B cell (primary cell): ENCODE results near the gene DAZAP1. TPM values are rescaled to one million over a fixed set of nuclear protein-coding genes. Genes with fewer than 3 reads are reported as not detected.
A peak's percentile ranks its signal among the peaks of the same experiment; 100 is the strongest.

ENCODE experiments used
- ATAC-seq: fragments of 200-7000 bp; cut with Tn5 transposase; one replicate; pipeline ENCODE4 v1.10.0; 2021; ENCODE audit warnings: low read depth, mild to moderate bottlenecking, moderate number of reproducible peaks, moderate library complexity
- CTCF ChIA-PET: fragments of 350-600 bp; sonication (Branson Sonifier 250); formaldehyde crosslinking; loops from one replicate; lab custom pipeline; 2021; ENCODE audit warnings: antibody characterized with exemption, inconsistent platforms; lab: Charles Lee
- POLR2A ChIA-PET: fragments of 350-600 bp; sonication (Branson Sonifier 250); formaldehyde crosslinking; loops from one replicate; lab custom pipeline; 2021; ENCODE audit warnings: antibody characterized with exemption; lab: Charles Lee
- DNase-seq: peaks from one replicate; pipeline ENCODE4 v3.0.0; 2013
- H2AFZ ChIP-seq: 2 replicates; pipeline ENCODE4 v1.6.1; 2012; ENCODE audit warnings: mild to moderate bottlenecking, low read depth, low read length; ENCODE audit not compliant: insufficient read depth, poor library complexity, severe bottlenecking
- H3K27ac ChIP-seq, 2 donors: 1 replicate in 1 of 2; 2 replicates in 1 of 2; pipeline ENCODE4 v1.5.1; 2012 to 2013; ENCODE audit warnings: low read length in 2 of 2, mild to moderate bottlenecking in 2 of 2, moderate library complexity in 1 of 2
- H3K27me3 ChIP-seq, 4 experiments: fragments of 200-600 bp in 1 of 4; sonication (generic) in 1 of 4; replicated peaks in 1 of 4; 1 replicate in 2 of 4; 2 replicates in 2 of 4; pipeline versions ENCODE4 v1.6.1 to v1.7.0; 2013 to 2016; ENCODE audit warnings: low read length in 3 of 4, mild to moderate bottlenecking in 2 of 4, mixed read lengths in 1 of 4, moderate library complexity in 1 of 4; ENCODE audit not compliant: insufficient read depth in 4 of 4, control insufficient read depth in 3 of 4; ENCODE audit errors: control extremely low read depth in 1 of 4
- H3K36me3 ChIP-seq, 2 experiments: replicated peaks in 1 of 2; 1 replicate in 1 of 2; 2 replicates in 1 of 2; pipeline versions ENCODE4 v1.6.1 to v1.7.1; 2013; ENCODE audit warnings: low read length in 1 of 2; ENCODE audit not compliant: insufficient read depth in 2 of 2, control insufficient read depth in 1 of 2; ENCODE audit errors: control extremely low read depth in 1 of 2, extremely low read depth in 1 of 2
- H3K4me1 ChIP-seq, 2 donors: fragments of 200-600 bp in 1 of 2; sonication (generic) in 1 of 2; 1 replicate in 1 of 2; 2 replicates in 1 of 2; pipeline versions ENCODE4 v1.5.1 to v1.6.1; 2013 to 2017; ENCODE audit warnings: low read length in 2 of 2; ENCODE audit not compliant: control insufficient read depth in 2 of 2, insufficient read depth in 2 of 2
- H3K4me2 ChIP-seq: replicated peaks from 2 replicates; pipeline ENCODE3; 2012; ENCODE audit warnings: mild to moderate bottlenecking, low read depth, low read length; ENCODE audit not compliant: poor library complexity, severe bottlenecking
- H3K4me3 ChIP-seq, 5 experiments: fragments of 200-600 bp in 1 of 5; sonication (generic) in 1 of 5; 1 replicate in 3 of 5; 2 replicates in 2 of 5; pipeline versions ENCODE4 v1.5.1 to v1.7.0; 2011 to 2016; ENCODE audit warnings: low read length in 4 of 5, mild to moderate bottlenecking in 4 of 5, low read depth in 2 of 5, control low read depth in 1 of 5, moderate library complexity in 1 of 5; ENCODE audit not compliant: insufficient read depth in 1 of 5; ENCODE audit errors: control extremely low read depth in 1 of 5, extremely low read depth in 1 of 5
- H3K79me2 ChIP-seq: fragments of 200-600 bp; sonication (generic); one replicate; pipeline ENCODE4 v1.6.0; 2016; ENCODE audit warnings: low read length; ENCODE audit not compliant: control insufficient read depth, insufficient read depth
- H3K9ac ChIP-seq: fragments of 200-600 bp; sonication (generic); 2 replicates; pipeline ENCODE4 v1.6.1; 2017; ENCODE audit warnings: mild to moderate bottlenecking, low read length, moderate library complexity
- H3K9me3 ChIP-seq, 3 donors: one replicate each; pipeline versions ENCODE4 v1.6.1 to v1.7.1; 2013; ENCODE audit warnings: low read length in 2 of 3; ENCODE audit not compliant: control insufficient read depth in 2 of 3, insufficient read depth in 1 of 3; ENCODE audit errors: control extremely low read depth in 1 of 3
- H4K20me1 ChIP-seq: 2 replicates; pipeline ENCODE4 v1.6.0; 2012; ENCODE audit warnings: mild to moderate bottlenecking, low read length; ENCODE audit not compliant: insufficient read depth, control insufficient read depth, poor library complexity, severe bottlenecking
- H3K27ac Mint-ChIP-seq: one replicate; pipeline ENCODE4 v1.8.0; 2021; ENCODE audit warnings: mixed read lengths
- H3K27me3 Mint-ChIP-seq: one replicate; pipeline ENCODE4 v1.8.0; 2021; ENCODE audit warnings: mixed read lengths
- H3K4me1 Mint-ChIP-seq: one replicate; pipeline ENCODE4 v1.8.0; 2021; ENCODE audit warnings: mixed read lengths
- H3K4me3 Mint-ChIP-seq: one replicate; pipeline ENCODE4 v1.8.0; 2021; ENCODE audit warnings: mixed read lengths
- H3K9me3 Mint-ChIP-seq: one replicate; pipeline ENCODE4 v1.8.0; 2022; ENCODE audit warnings: mixed read lengths; ENCODE audit not compliant: insufficient read depth
- EZH2 ChIP-seq: IDR thresholded peaks from 2 replicates; pipeline ENCODE4 v1.6.1; 2012; ENCODE audit warnings: borderline replicate concordance, low read depth, mild to moderate bottlenecking, moderate library complexity, low read length; ENCODE audit not compliant: insufficient read depth, poor library complexity, severe bottlenecking
- WGBS: methylation state at CpG from one replicate; pipeline ENCODE4 v1.1.5; 2013; ENCODE audit warnings: missing lambda C conversion rate; ENCODE audit not compliant: insufficient coverage; 5-methylcytosine and 5-hydroxymethylcytosine counted together
- intact Hi-C: fragments of 100-400 bp; cut with micrococcal nuclease; formaldehyde crosslinking; loops from one replicate; pipeline ENCODE4 v1.10.0; 2022
- polyA plus RNA-seq: library from polyadenylated mRNA; depleted of rRNA; stranded (reverse); fragments of >200 nt; gene quantifications from 2 replicates; pipeline ENCODE4 v1.2.3, GENCODE V29; 2012
- total RNA-seq, 2 donors: library from RNA; stranded (reverse); fragments of 120-200 nt in 1 of 2; gene quantifications; 1 replicate in 1 of 2; 2 replicates in 1 of 2; pipeline versions ENCODE4 v1.2.3 to v1.2.4, GENCODE V29; 2013 to 2022
- TF ChIP-seq, protein P1 (sequence below): fragments of 200-600 bp; IDR thresholded peaks from one replicate; pipeline ENCODE4 v1.8.0; 2022; ENCODE audit warnings: antibody characterized with exemption, mild to moderate bottlenecking

DAZAP1 gene
- total and polyA plus RNA-seq, 2 donors (not counting 1 experiment from before 2014, with no cell fraction given): 54.8 to 125 TPM

DNA sequence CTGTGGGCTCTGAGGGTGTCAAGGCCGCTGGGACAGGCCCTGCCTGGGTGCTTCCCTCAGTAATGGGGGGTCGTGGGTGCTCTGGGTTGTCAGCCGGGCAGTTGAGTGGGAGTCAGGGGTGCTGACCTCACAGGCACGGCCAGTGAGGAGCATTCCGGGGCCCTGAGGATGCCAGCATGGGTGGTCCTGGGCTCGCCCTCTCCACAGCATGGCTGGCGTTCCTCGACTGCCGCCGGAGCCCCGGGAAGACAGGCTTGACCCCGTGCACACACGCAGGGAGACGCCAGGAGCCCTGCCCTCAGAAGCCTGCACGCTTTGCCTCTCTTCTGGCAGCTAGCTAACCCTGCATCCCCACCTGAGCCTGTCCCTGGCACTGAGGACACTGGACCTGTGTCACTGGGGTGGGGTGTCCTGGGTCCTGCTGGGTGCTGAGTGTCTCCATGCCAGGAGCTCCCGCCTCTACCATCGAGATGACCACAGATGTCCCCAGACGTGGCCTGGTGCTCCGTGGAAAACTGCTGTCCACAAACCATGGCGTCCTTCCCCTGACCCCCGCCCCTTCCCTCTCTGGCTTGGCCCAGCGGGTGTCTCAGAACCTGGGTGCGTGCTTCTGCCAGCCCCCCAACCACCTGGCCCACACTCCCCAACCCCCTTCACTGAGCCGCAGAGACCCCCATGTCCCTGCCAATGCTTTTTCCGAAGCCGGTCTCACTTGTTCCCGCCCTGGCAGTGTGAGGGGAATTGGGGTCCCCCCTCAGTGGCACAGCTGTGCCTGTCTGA is 28.1 kb upstream of the DAZAP1 start:
- Histone ChIP-seq H3K9ac (no peak overlapping the region), H3K27ac (no peak overlapping the region), H3K79me2 (no peaks in the 10 kb centered on the region), H3K36me3 (peaks cover 0 to 3% of the 10 kb centered on the region in 2 experiments), H2AFZ (no peak overlapping the region), H3K9me3 (no peaks in the 10 kb centered on the region), H3K4me2 (no peak overlapping the region), H4K20me1 (no peaks in the 10 kb centered on the region), H3K27me3 (no peaks in the 10 kb centered on the region), H3K4me1 (peaks cover 5 to 8% of the 10 kb centered on the region in 2 donors), H3K4me3 (no peak overlapping the region)
- ChIA-PET CTCF (no interaction called here), POLR2A (interaction anchor here (0.8 kb wide), 1 partner anchor 99 kb away, joined by 3 read pairs; no protein-coding TSS in a partner anchor)
- H3K27me3 Mint-ChIP-seq: peaks cover 3% of the 10 kb centered on the region
- H3K9me3 Mint-ChIP-seq: no peaks in the 10 kb centered on the region
- no peak for ATAC-seq
- intact Hi-C loops: no loop called here
- WGBS: 94% methylated on average over 24 of the region's 27 CpGs
- H3K4me1 Mint-ChIP-seq: peaks cover 7% of the 10 kb centered on the region
- DNase-seq: no peak
- TF ChIP-seq EZH2: no peak
- TF ChIP-seq, protein P1, sequence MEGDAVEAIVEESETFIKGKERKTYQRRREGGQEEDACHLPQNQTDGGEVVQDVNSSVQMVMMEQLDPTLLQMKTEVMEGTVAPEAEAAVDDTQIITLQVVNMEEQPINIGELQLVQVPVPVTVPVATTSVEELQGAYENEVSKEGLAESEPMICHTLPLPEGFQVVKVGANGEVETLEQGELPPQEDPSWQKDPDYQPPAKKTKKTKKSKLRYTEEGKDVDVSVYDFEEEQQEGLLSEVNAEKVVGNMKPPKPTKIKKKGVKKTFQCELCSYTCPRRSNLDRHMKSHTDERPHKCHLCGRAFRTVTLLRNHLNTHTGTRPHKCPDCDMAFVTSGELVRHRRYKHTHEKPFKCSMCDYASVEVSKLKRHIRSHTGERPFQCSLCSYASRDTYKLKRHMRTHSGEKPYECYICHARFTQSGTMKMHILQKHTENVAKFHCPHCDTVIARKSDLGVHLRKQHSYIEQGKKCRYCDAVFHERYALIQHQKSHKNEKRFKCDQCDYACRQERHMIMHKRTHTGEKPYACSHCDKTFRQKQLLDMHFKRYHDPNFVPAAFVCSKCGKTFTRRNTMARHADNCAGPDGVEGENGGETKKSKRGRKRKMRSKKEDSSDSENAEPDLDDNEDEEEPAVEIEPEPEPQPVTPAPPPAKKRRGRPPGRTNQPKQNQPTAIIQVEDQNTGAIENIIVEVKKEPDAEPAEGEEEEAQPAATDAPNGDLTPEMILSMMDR: no peak
- H3K27ac Mint-ChIP-seq: peak overlapping the region; percentile 20
- no peak overlapping the region for H3K4me3 Mint-ChIP-seq

DNA sequence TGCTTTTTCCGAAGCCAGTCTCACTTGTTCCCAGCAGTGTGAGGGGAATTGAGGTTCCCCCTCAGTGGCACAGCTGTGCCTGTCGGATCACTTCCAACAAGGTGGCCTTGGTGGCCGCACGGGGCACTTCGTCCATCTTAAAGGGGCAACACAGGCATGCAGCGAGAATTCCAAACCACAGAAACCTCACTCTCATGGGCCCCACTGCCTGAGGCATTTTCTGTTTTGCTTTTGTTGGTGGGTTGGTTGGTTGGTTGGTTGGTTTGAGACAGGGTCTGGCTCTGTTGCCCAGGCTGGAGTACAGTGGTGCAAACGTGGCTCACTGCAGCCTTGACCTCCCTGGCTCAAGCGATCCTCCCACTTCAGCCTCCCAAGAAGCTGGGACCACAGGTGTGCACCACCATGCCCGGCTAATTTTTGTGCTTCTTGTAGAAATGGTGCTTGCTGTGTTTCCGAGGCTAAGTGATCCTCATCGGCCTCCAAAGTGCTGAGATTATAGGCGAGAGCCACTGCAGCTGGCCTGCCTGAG is 27.4 kb upstream of the DAZAP1 start:
- TF ChIP-seq, protein P1: no peak
- no peak for TF ChIP-seq EZH2
- Histone ChIP-seq H3K27ac (no peak overlapping the region), H3K27me3 (no peaks in the 10 kb centered on the region), H3K4me1 (peaks cover 11 to 15% of the 10 kb centered on the region in 2 donors), H4K20me1 (no peaks in the 10 kb centered on the region), H3K79me2 (no peaks in the 10 kb centered on the region), H3K36me3 (peaks cover 0 to 3% of the 10 kb centered on the region in 2 experiments), H3K4me3 (no peak overlapping the region), H3K9me3 (no peaks in the 10 kb centered on the region), H3K9ac (no peak overlapping the region), H3K4me2 (no peak overlapping the region), H2AFZ (no peak overlapping the region)
- peaks cover 13% of the 10 kb centered on the region for H3K4me1 Mint-ChIP-seq
- H3K4me3 Mint-ChIP-seq: no peak overlapping the region
- H3K27me3 Mint-ChIP-seq: peaks cover 3% of the 10 kb centered on the region
- 92% methylated on average over 7 of the region's 12 CpGs for whole genome bisulfite sequencing
- CTCF ChIA-PET: no interaction called here
- H3K9me3 Mint-ChIP-seq: no peaks in the 10 kb centered on the region
- no peak overlapping the region for H3K27ac Mint-ChIP-seq
- intact Hi-C loops: no loop called here
- POLR2A ChIA-PET: interaction anchor here (0.8 kb wide), 1 partner anchor 100 kb away, joined by 3 read pairs; no protein-coding TSS in a partner anchor
- no peak for DNase-seq
- no peak for ATAC-seq
